HL-60/S4 treated with phorbol 12-myristate 13-acetate at 8.2 ng/mL for 4 days and 3 days (cell line): ENCODE measurements around the gene DPAGT1.
"Not testable (repeated sequence)": the region's sequence is repeated elsewhere in the genome, so short reads cannot be mapped to it uniquely, and the experiment has no call there.

Experiments used
- in situ Hi-C: fragments of 300-500 bp; cut with MboI; formaldehyde crosslinking; loops from 2 replicates; pipeline ENCODE4 v1.15.0; 2022; ENCODE audit warnings: low sequenced_read_pairs

Gene DPAGT1

DNA sequence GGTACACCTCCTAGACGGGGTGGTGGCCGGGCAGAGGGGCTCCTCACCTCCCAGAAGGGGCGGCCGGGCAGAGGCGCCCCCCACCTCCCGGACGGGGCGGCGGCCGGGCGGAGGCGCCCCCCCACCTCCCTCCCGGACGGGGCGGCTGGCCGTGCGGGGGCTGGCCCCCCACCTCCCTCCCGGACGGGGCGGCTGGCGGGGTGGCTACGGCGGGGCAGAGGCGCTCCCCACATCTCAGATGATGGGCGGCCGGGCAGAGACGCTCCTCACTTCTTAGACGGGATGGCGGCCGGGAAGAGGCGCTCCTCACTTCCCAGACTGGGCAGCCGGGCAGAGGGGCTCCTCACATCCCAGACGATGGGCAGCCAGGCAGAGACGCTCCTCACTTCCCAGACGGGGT, 42.5 kb downstream of the DPAGT1 start:
- in situ Hi-C loops = not testable (repeated sequence)

DNA sequence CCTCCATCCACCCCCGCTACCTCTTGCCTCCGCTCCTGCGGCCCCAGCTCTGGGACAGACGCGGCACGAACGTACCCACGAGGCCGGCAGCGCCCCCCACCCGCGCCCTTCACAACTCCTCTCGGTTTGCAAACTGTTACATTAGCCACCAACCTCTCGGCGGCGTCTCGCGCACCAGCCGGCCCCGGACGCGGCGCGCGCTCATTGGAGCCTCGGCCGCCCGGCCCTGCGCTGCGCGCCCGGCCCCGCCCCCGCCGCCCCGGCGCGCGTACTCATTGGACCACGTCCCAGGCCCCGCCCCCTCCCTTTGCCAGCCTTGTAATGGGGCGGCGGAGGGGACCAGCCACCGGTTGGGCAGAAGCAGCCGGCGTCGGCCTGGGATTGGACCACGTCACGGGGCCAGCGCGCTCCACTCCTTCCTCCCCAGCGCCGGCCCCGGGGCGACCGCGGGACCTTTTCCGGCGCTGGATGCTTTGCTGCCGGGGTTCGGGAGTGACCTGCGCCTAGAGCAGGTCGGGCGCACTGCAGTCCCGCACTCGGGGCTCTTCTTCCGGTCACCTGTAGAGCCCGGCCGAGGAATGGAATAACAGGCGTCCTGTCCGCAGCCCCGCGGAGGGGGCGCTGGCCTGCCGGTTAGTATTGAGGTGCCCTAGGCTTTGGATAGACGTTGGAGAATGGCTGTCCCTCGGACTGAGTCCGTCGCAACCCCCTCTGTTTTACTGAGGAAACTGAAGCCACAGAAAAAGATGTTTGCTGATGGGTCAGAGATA, 44.5 kb downstream of the DPAGT1 start, which contains the start of gene HYOU1:
Gene HYOU1 (minus strand): TSS at position 206 of the 770 bp plus-strand sequence. CDS start 1,045 bp downstream, outside the sequence.
- in situ Hi-C loops = no loop called here

DNA sequence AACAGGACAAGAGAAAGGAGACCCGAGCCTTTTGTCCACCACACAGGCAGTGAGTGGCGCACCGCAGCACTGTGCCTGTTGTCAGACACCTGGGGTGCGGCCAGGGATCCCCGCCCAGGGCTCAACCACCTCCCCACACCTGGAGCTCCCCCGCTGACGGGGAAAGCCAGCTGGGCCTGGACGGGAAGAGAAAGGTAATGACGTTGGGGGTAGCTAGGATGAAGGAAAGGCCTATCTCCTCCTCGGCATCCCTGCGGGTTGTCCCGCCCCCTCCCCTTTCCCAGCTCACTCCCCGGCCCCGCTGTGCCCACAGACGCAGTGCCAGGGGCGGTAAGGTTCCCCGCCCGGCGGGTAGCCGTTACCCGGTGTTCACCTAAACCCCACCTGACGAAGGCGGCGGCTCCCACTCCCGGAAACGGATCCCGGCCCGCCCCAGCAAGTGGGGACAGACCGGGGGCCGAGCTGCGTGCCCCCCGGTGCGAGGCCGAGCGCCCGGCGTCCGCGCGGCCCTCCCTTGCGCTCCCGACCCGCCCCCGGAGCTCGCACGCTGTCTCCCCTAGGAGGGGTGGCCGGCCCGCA, 45.1 kb downstream of the DPAGT1 start:
- in situ Hi-C loops = no loop called here

DNA sequence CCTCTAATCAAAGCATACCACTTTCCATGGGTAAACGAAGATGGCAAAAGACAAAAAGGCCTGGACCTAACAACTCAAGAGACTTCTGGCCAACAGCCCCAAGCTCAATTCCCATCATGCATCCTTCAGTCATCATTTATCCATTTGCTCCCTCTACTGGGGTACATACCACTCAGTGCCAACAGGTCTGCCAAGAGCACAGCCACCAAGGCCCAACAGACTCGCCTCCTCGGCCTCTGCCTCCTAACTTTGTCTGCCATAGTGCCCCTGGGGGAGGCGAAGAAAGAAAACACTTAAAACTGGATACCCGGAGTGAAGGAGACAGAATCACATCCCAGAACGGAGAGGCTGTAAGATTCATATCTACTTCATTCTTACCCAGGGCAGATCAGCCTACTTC, 45.8 kb downstream of the DPAGT1 start:
- in situ Hi-C loops = no loop called here

DNA sequence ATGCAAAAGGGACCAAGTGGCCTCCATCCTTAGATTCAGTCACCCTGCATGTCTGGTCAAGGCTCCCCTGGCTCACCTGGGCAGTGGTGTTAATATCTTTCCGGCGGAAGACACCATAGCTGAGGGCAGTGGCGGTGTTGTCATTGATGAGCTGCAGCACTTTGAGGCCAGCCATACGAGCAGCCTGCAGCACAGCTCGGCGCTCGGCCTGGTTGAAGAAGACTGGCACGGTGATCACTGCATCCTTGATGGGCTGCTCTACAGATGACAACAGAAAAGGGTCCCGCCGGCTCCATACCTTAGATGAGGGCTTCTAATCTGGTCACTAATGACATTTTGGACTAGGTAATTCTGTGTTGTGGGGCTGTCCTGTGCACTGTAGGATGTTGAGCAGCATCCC, 47.2 kb downstream of the DPAGT1 start:
- in situ Hi-C loops = no loop called here

DNA sequence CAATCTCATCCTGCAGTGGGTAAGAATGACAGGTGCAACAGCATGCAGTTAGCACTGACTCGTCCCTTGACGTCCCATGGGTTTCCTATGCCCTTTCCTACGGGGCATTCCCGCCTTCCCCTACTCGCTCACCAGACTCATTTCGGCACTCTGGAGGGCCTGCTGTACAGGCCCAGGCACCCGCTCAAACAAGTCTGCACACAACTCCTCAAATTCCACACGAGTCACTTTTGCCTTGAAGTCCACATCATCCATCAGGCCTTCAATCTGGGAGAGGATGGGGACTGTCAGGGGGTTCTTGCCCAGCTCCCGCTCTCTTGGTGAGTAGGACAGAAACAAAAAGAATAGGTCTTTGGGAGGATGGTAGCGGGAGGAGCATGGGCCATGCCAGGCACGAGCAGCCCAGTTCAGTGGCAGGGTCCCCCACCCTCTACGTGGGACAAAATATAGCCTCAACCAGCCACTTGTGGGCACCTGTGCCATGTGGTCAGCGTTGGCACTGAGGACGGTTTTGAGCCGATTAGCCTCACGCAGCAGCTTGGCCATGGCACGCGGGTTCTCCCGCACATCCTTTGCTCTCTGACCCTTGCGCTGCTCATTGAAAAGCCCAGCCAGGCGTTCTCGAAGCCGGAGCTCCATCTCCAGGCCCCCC, 49.4 kb downstream of the DPAGT1 start:
- in situ Hi-C loops = no loop called here

DNA sequence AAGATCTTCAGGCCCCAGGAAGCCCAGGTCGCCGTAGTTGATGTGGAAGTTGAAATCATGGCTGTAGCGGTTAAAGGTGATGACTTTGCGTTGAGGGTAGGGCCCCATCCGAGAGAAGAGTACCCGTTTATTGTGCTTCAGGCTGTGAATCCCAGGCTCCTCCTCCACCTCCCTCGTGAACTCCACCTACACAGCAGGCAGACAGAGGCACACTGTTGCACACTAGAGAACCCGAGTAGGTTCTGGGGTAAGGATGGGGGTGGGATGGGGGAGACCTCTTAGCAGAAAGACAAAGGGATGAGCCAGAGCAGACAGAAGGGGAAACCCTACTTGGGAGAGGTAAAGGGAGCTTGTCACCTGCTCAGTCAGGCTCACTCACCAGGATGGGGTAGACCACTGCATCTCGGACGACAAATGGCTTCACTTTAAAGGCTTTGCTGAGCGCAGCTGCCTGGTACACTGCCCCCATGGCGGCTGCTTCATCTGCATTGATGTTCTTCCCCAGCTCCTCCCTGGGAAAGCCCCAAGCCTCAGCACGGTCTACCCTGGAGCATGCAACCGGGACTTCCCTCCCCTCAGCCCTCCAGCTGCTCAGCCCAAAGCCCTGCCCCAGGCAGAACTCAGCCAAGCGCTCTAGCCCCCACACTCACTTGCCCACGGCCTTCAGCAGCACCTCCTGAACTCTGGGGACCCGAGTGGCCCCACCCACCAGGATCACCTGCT, 50.1 kb downstream of the DPAGT1 start:
- in situ Hi-C loops = no loop called here

DNA sequence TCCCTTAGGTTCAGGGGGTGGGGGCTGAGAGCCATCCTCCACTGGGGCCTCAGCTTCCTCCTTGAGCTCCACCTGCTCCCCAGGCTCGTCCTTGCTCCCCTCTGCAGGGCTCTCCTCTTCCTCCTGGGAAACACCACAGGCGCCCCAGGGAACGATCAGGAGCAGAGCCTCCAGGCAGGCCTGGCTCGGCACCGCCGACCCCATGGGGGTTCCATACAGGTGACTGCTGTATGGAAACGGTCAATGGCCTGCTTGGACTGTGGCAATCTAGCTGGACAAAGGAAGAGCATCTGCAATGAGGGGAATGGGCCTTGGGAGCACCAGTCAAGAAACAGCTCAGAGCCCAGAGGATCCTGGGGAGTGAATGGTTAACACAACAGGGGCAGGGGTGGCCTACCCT, 52.6 kb downstream of the DPAGT1 start:
- in situ Hi-C loops = no loop called here

DNA sequence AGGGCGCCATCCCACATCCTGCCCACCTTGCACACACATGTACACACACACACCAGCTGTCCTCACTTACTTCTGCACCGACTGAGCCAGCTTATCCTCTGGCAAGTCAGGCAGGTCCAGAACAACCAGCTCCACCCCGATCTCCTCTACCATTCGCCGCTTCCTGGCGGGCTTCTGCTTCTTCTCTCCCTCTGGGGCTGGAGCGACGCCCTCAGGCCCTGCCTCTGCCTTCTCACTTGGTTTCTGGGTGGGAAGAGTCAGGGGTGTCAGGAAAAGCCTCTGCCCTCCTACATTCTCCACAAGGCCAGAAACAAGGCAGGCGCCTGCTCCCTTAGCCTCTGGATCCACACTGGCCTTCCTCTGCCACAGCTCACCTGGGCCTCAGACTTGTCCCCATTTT, 53.0 kb downstream of the DPAGT1 start:
- in situ Hi-C loops = no loop called here

DNA sequence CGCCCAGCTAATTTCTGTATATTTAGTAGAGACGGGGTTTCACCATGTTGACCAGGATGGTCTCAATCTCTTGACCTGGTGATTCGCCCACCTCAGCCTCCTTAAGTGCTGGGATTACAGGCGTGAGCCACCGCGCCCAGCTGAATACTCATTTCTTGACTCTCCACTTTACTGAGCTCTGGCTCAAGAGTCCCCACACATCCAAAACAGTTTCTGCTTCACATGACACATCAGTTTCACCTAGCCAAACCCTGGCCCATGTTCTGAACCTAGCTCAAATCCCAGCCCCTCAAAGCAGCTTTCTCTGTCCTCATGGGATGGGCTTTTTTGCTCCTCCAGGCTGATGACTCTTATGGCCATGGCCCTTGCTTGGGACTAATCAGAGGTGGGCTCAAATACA, 54.4 kb downstream of the DPAGT1 start:
- in situ Hi-C loops = no loop called here
